ENCODE results near the gene CEMIP2.

CEMIP2 gene

DNA sequence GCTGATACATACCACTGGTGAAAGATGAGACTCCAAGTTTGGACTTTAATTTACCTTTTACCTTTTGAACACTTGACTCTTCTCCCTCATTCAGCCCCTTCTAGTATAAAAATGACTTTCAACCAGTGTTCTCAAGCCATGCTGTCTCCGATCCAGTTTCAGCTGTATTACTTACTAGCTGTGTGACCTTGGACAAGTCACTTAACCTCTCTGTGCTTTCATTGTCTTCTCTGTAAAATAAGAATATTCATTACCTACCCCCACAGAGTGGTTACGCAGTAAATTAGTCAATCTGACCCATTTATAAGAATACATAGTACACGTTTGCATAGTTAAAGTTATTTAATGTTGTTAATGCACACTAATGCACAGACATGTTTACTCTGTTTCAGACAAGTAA, 12.6 kb upstream of the CEMIP2 start:
- Histone ChIP-seq H2AFZ (ENCODE audit: low read depth) (no peak overlapping the region), H3K4me1 (ENCODE audit: low read depth, poor library complexity, severe bottlenecking) (no peaks in the 10 kb centered on the region), H3K36me3 (ENCODE audit: insufficient read depth) (no peaks in the 10 kb centered on the region), H3K4me2 (no peak overlapping the region), H3K27me3 (ENCODE audit: insufficient read depth, low read depth) (no peaks in the 10 kb centered on the region), H3K27ac (no peak overlapping the region), H4K20me1 (ENCODE audit: insufficient read depth) (no peaks in the 10 kb centered on the region), H3K9ac (no peak overlapping the region), H3K4me3 (IDR thresholded peaks at IDR 0.05; ENCODE audit: insufficient read depth, low read depth, low read length) (no peak overlapping the region), H3K79me2 (ENCODE audit: insufficient read depth, low read depth) (no peaks in the 10 kb centered on the region)
- TF ChIP-seq, protein P1, sequence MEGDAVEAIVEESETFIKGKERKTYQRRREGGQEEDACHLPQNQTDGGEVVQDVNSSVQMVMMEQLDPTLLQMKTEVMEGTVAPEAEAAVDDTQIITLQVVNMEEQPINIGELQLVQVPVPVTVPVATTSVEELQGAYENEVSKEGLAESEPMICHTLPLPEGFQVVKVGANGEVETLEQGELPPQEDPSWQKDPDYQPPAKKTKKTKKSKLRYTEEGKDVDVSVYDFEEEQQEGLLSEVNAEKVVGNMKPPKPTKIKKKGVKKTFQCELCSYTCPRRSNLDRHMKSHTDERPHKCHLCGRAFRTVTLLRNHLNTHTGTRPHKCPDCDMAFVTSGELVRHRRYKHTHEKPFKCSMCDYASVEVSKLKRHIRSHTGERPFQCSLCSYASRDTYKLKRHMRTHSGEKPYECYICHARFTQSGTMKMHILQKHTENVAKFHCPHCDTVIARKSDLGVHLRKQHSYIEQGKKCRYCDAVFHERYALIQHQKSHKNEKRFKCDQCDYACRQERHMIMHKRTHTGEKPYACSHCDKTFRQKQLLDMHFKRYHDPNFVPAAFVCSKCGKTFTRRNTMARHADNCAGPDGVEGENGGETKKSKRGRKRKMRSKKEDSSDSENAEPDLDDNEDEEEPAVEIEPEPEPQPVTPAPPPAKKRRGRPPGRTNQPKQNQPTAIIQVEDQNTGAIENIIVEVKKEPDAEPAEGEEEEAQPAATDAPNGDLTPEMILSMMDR (conservative IDR thresholded peaks at IDR 0.05; ENCODE audit: low read depth, low read length): no peak

DNA sequence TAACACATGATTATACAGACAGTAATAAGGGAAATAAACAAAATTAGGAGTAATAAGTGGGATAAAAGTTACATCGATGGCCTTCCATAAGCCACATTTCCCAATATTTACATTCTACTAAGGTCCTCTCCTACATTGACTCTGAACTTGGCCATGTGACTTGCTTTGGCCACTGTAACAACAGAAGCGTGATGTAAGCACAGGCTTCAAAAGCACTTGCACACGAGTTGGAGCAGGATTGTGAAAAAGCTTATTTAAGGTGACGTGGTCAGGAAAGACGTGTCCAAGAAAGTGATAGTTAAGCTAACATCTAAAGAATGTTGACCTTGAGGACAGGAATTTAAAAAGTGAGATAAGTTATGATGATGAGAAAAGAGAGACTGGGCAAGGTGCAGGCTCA, 9.8 kb upstream of the CEMIP2 start:
- no peak overlapping the region for H3K4me3 ChIP-seq (IDR thresholded peaks at IDR 0.05; ENCODE audit: insufficient read depth, low read depth, low read length)
- TF ChIP-seq, protein P1 (conservative IDR thresholded peaks at IDR 0.05; ENCODE audit: low read depth, low read length): no peak
- H3K27ac ChIP-seq: no peak overlapping the region
- no peaks in the 10 kb centered on the region for H3K36me3 ChIP-seq (ENCODE audit: insufficient read depth)
- H3K4me1 ChIP-seq (ENCODE audit: low read depth, poor library complexity, severe bottlenecking): no peaks in the 10 kb centered on the region
- H3K9ac ChIP-seq: no peak overlapping the region
- no peaks in the 10 kb centered on the region for H3K27me3 ChIP-seq (ENCODE audit: insufficient read depth, low read depth)
- no peaks in the 10 kb centered on the region for H4K20me1 ChIP-seq (ENCODE audit: insufficient read depth)
- H3K4me2 ChIP-seq: no peak overlapping the region
- no peaks in the 10 kb centered on the region for H3K79me2 ChIP-seq (ENCODE audit: insufficient read depth, low read depth)
- H2AFZ ChIP-seq (ENCODE audit: low read depth): no peak overlapping the region

DNA sequence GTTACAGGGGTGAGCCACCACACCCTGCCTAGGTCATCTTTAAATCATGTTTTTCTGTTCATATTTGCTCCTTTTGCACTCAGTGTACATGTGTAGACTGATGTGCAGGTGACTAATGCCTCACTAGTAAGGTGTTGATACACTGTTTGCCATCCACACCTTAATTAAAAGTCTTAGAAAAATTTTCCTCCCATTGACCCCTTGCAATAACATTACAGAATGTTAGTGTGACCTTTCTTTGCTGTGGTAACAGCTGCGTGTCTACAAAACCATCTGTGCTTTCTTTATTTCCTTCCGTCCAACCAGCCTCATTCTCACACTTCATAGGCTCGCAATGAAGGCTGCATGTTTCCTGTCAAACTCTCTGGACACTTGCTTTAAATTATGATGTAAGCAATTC, 6.6 kb upstream of the CEMIP2 start:
- H3K4me2 ChIP-seq: no peak overlapping the region
- no peak overlapping the region for H3K27ac ChIP-seq
- H2AFZ ChIP-seq (ENCODE audit: low read depth): no peak overlapping the region
- H3K79me2 ChIP-seq (ENCODE audit: insufficient read depth, low read depth): no peaks in the 10 kb centered on the region
- H3K4me3 ChIP-seq (IDR thresholded peaks at IDR 0.05; ENCODE audit: insufficient read depth, low read depth, low read length): no peak overlapping the region
- H3K4me1 ChIP-seq (ENCODE audit: low read depth, poor library complexity, severe bottlenecking): peaks cover 3% of the 10 kb centered on the region
- H3K27me3 ChIP-seq (ENCODE audit: insufficient read depth, low read depth): no peaks in the 10 kb centered on the region
- H4K20me1 ChIP-seq (ENCODE audit: insufficient read depth): no peaks in the 10 kb centered on the region
- no peaks in the 10 kb centered on the region for H3K36me3 ChIP-seq (ENCODE audit: insufficient read depth)
- no peak overlapping the region for H3K9ac ChIP-seq
- TF ChIP-seq, protein P1 (conservative IDR thresholded peaks at IDR 0.05; ENCODE audit: low read depth, low read length): no peak

DNA sequence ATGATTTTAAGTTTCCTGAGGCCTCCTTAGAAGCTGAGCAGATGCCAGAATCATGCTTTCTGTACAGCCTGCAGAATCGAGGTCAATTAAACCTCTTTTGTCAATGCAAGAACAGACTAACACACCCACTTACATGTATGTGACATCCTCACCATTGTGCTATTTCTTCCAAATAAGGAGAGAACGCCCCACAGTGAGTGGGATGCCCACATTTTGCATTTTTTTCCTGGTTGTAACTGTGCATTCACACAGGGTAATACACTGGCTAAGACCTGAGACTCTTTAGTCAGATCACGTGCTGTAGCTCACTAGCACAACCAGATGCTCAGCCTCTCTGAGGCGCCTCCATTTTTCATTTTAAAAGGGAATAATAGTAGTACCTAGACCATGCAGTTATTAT, 4.4 kb upstream of the CEMIP2 start:
- no peak overlapping the region for H3K4me2 ChIP-seq
- H3K9ac ChIP-seq: no peak overlapping the region
- TF ChIP-seq, protein P1 (conservative IDR thresholded peaks at IDR 0.05; ENCODE audit: low read depth, low read length): no peak
- H3K36me3 ChIP-seq (ENCODE audit: insufficient read depth): no peaks in the 10 kb centered on the region
- no peaks in the 10 kb centered on the region for H3K27me3 ChIP-seq (ENCODE audit: insufficient read depth, low read depth)
- H4K20me1 ChIP-seq (ENCODE audit: insufficient read depth): no peaks in the 10 kb centered on the region
- H3K4me1 ChIP-seq (ENCODE audit: low read depth, poor library complexity, severe bottlenecking): peaks cover 8% of the 10 kb centered on the region
- no peak overlapping the region for H3K27ac ChIP-seq
- no peak overlapping the region for H3K4me3 ChIP-seq (IDR thresholded peaks at IDR 0.05; ENCODE audit: insufficient read depth, low read depth, low read length)
- no peaks in the 10 kb centered on the region for H3K79me2 ChIP-seq (ENCODE audit: insufficient read depth, low read depth)
- H2AFZ ChIP-seq (ENCODE audit: low read depth): no peak overlapping the region
